Measurements from ENCODE around the gene RNF7. TPM values are rescaled to one million over a fixed set of nuclear protein-coding genes. Genes with fewer than 3 reads are reported as not detected.
"Not testable (repeated sequence)": the region's sequence is repeated elsewhere in the genome, so short reads cannot be mapped to it uniquely, and the experiment has no call there.

The RNF7 gene
- total RNA-seq, 1 donor from 2014 or later: 44.8 TPM

DNA sequence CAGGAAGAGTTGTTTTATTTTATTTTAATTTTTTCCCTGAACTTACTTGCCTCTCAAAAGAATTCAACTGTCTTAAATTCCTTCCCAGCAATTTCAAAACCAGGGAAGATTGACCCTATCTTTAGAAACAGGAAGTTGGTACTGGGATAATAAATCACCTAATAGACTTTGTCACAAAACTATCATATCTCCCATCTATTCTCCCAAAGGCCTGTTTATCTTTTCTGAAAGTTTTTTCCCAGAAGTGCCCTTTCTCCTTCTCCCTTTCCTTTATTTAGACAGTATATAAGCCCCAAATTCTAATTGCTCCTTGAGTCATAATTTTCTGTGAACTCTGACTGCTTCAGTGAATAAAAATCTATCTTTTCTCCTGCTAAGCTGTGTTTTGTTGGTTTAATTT is 2.9 kb upstream of the RNF7 start:
- DNase-seq (ENCODE audit: low read depth, low spot score): no peak

DNA sequence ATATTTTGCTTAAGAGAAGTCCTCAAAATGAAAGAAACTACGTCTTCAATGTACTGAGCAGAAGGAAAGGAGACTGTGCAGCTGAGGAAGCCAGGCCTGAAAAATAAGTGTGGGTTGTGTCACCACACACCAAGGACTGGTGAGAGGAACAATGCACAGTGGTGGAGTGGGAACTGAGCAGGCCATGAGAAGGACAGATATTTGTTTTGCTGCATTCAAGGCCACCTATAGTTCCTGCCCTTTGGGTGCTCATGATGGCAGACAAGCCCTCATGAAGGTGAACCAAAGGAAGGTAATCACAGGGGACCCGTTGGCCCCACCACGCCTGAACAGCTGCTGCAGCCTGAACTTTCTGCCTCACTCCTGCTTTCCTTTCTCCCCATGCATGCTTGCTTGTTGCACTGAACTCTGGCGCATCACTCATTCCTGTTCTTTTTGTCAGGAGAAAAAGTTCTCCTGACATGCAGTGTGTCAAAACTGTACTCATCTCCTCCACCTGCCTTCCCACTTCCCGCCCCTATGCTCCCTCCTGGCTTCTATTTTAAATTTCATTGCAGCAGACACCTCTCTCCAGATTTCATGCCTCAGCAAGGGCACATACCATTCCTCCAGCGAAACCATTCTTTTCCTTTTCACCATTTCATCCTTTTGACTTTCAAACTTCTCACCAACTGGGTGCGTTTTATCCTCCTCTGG is 2.2 kb upstream of the RNF7 start:
- no peak for DNase-seq (ENCODE audit: low read depth, low spot score)

DNA sequence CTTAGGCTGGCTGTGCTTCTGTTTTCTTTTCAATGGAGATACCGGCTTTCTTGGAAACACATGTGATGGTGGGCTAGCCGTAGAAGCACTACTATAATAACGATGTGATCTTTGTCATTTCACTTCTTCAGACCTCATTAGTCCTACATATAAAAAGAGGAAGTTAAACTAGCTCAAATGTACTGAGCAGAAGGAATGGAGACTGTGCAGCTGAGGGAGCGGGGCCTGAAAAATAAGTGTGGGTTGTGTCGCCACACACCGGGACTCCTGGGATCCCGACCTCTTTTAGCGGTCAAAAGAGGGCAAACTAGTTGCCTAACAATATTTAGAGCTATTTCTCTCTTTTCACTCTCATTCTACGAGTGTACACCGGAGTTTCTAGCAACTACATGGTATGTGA is 1.0 kb upstream of the RNF7 start:
- DNase-seq (ENCODE audit: low read depth, low spot score): no peak

DNA sequence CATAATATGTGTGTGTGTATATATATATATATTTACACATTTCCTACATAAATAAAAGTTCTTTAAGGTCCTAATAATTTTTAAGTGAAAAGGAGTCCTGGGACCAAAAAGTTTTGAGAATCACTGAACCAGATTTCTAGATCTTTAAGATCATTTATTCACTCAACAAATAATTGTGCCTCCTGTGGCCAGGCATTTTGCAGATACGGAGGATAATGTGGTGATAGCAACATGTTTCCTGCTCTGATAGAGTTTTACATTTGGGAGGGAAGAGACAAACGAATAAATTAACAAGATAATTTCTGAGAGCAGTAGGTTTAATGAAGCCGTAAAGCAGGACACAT is 448 bp upstream of the RNF7 start:
- DNase-seq (ENCODE audit: low read depth, low spot score): no peak

DNA sequence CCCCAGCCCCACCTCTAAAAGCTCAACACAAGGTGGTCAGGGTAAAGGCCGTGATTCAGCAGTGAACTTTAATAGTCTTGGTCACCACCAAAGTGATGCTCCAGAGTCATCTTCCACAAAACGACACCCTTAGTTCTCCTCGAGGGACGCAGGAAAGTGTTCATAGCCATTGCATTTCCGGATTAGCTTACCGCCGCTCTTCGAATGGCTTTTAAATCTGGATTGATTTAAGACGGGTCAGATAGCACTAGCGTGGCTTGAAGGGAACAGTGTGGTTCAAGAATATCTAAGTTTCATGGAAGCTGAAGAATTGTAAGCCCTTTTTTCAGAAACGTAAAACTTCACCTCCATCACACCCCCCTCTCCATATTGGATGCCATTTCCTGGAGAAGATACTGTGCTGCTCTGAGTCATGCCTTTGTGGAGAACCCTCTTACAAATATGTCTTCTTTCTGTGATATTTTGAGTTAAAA is 829 bp downstream of the RNF7 start:
- no peak for DNase-seq (ENCODE audit: low read depth, low spot score)

DNA sequence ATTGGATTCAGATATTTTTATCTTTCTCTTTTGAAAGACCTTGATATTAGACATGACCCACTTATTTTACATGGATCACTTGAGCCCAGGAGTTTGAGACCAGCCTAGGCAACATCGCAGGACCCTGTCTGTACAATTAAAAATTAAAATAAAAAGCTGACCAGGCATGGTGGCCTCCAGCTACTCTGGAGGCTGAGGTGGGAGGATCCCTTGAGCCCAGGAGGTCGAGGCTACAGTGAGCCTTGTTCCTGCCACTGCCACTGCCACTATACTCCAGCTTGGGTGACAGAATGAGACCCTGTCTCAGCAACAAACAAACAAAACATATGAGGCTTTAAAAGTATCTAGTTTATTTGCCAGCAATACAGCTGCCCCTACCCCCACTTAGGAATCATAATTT is 1.6 kb downstream of the RNF7 start:
- no peak for DNase-seq (ENCODE audit: low read depth, low spot score)

DNA sequence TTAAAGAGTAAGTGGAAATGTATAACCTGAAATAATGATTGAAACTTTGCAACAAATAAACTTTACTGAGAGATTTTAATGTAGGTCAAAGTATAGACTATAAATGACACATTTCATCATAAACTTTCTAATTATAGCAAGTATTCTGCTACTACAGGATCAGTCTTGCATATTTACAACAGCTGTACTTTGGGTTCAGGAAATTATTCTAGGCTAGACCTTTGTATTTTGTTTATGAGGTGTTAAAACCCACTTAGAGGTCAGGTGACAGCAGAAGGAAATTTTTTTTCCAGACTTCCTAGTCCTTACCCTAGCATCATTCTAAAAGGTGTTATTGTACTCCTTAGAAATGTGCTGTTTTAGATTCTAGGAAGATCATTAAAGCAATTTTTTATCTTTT is 2.3 kb downstream of the RNF7 start:
- DNase-seq (ENCODE audit: low read depth, low spot score): no peak

DNA sequence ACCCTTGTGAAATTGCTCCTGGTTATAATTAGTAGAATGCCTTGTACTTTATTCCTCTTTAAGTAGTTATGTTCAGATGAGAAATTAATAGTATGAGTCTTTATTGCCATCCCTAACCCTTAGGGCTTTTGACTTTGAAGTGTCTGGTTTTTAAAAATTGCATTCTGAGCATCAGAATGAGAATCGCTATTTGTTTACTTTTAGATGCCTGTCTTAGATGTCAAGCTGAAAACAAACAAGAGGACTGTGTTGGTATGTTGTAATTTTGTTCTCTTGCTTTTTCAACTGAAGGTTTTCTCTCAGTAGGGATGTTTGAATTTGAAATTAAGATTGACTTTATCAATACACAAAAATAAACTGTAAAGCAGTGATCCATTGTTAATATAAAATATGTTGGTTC is 5.2 kb downstream of the RNF7 start:
- no peak for DNase-seq (ENCODE audit: low read depth, low spot score)

DNA sequence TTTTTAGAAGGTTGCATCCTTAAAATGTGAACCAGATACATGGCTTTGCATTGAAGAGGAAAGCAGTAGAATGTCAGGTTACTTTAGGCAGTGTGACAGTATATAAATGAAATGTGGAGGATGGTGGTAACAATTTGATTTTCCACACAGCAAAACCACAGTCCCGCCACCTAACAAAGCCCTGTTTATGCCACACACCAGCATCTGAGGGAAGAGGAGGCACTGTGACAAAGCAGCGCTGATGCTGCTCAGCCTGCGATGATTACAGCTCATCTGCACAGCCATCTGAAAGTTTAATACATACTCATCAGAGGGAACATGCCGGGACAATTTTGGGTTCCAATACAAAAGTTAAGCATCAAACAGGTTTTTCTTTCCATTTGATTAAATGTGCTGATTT is 8.9 kb downstream of the RNF7 start:
- DNase-seq (ENCODE audit: low read depth, low spot score): no peak

DNA sequence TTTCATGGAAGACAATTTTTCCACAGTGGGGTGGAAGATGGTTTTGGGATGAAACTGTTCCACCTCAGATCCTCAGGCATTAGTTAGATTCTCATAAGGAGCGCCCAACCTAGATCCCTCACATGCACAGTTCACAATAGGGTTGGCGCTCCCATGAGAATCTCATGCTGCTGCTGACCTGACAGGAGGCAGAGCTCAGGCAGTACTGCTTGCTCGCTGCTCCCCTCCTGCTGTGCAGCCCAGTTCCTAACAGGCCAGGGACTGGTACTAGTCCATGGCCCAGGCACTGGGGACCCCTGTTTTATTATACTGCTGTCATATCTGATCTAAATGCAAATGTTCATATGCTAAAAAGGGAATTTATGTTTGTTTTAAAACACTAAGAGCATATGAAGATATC is 15.3 kb downstream of the RNF7 start:
- no peak for DNase-seq (ENCODE audit: low read depth, low spot score)

DNA sequence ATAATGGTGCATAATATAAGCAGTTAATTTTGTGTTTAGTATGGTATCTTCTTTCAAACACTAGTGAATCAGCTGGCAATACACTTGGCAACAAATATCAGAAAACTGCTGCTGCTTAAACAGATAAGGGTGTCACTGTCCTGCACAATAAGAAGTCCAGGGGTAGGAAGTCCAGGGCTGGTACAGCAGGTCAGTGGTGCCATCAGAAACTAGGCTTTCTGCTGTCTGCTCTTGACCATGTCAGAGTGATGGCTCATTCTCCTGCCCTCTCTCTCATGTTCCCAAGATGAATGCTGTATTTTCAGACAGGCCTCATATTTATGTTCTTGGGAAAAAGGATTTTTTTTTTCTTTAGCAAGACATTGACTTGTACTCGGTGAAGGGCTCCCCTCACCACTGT is 15.9 kb downstream of the RNF7 start:
- DNase-seq (ENCODE audit: low read depth, low spot score): no peak

DNA sequence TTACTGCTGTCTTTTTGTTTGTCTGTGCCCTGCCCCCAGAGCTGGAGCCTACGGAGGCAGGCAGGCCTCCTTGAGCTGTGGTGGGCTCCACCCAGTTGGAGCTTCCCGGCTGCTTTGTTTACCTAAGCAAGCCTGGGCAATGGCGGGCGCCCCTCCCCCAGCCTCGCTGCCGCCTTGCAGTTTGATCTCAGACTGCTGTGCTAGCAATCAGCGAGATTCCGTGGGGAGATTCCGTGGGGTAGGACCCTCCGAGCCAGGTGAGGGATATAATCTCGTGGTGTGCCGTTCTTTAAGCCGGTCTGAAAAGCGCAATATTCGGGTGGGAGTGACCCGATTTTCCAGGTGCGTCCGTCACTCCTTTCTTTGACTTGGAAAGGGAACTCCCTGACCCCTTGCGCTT is 24.5 kb downstream of the RNF7 start:
- DNase-seq (ENCODE audit: low read depth, low spot score): not testable (repeated sequence)

DNA sequence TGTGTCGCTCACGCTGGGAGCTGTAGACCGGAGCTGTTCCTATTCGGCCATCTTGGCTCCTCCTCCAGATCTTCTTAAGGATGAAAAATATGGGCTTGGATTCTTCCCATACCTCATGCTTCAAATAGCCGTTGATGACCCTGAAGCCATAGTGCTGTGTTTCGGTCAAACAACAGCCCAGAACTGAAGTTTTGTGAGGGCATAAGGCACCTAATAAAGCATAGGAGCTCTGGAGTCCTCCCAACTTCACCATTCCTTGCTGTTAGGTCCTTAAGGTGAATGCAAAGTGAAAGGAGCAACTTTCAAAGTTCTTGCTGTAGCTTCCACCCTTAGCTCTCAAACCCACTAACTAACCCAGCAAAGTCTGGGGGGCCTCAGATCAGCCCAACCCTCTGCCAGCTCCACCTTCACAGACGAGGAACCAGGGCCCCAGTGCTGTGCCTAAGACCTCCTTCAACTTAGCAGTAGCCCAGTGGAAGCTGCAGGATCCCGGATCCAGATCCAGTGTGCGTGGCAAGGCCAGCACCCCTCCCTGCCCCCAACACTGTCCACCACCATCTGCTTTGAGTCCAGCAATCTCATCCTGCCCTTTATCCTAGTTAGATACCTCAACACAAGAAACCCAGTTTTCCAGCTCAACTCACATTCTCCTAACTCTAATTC is 25.1 kb downstream of the RNF7 start, which contains the start of gene GRK7:
GRK7 (plus strand) TSS at position 321 of the 663 bp plus-strand sequence. CDS start 14,877 bp downstream, outside the sequence.
- DNase-seq (ENCODE audit: low read depth, low spot score): no peak

DNA sequence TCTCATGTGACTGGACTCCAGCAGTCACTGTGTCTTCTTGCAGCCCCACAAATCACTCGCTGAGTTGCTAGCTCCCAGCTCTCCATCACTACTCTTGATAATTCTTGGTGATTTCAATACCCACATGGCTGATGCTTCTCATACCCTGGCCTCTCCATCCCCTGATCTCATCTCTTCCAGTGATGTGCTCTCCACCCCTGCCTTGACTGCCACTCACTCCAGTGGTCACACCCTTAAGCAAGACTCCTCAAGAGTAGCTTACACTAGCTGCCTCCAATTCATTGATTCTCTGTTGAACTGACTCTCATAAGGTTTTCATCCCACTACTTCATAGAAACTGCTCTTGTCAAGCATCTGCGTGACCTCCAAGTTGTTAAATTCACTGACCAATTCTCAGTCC is 25.9 kb downstream of the RNF7 start:
- DNase-seq (ENCODE audit: low read depth, low spot score): no peak

DNA sequence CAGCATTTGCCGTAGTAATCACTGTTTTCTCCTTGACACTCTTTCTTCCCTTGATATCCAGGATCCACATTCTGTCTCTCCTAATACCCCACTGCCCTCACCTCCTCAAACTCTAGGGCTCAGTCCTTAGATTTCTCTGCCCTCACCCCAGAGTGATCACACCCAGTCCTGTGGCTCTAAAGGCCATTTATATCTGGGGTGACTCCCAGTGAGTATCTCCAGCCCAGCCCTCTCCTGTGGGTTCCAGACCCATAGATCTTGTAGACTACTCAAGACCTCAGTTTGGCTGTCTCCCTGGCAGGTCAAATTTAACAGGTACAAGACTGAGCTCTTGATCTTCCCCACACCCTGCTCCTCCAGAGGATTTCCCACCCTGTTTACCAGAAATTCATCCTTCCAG is 26.4 kb downstream of the RNF7 start:
- DNase-seq (ENCODE audit: low read depth, low spot score): no peak

DNA sequence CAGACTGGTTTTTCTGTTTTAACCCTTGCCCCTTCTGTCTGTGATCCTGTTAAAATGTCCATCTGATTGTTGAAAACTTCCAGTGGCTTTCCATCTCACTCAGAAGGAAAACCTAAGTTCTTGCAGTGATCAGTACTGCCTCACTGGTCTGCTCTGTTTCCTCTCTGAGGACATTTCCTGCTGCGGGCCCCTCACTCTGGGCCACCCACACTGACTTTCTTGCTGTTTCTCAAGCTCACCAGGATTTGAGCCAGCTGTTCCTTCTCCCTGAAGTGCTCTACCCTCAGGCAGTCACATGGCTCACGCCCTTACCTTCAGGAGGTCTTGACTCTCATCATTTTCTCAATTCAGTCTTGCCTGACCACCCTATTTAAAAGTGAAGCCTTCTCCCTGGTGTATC is 26.9 kb downstream of the RNF7 start:
- DNase-seq (ENCODE audit: low read depth, low spot score): no peak

DNA sequence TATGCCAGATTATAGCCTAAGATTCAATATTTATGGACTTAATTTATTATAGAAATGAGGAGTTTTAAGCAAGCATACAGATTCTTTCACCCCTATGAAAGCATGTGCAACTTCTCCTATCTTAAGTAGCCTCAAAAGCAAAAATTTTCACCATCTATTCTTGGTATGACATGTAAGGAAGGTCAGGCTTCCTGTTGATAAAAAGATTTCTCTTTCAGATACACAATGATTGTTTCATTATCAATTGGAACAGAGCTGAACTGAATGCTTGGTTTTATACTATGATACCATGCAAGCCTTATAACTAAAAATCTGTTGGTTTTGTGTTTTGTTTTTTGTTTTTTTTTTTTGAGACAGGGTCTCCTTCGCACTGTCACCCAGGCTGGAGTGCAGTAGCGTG is 29.0 kb downstream of the RNF7 start:
- no peak for DNase-seq (ENCODE audit: low read depth, low spot score)

DNA sequence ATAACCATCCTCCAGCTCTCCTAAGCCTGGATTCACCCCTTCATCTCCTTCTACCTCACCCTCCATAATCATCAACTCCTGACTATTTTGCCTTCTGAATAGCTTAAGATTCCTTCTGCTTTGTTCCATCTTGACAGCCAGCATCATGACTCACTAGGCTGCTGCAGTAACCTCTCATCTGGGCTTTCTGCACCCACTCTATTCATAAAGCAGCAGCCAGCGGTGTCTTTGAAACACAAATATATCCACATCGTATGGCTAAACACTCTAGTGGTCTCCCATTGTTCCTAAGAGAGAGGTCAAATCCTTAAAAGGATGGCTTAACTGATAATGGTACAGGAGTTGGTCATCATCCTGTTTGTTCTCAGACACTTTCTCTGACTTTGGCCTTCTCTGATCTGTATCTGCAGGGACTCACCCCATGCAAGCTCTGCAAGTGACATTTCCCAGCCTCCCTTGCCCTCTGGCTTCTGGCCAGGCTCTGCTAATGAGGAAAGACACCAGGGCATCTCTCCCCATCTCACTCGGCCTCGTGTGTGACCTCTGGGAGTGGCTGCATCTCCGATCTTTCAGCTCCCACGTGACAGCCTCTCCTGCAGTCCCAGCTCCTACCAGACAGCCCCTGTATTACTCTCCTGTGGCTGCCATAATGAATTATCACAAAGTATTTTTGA is 31.3 kb downstream of the RNF7 start:
- DNase-seq (ENCODE audit: low read depth, low spot score): peak; percentile 35

DNA sequence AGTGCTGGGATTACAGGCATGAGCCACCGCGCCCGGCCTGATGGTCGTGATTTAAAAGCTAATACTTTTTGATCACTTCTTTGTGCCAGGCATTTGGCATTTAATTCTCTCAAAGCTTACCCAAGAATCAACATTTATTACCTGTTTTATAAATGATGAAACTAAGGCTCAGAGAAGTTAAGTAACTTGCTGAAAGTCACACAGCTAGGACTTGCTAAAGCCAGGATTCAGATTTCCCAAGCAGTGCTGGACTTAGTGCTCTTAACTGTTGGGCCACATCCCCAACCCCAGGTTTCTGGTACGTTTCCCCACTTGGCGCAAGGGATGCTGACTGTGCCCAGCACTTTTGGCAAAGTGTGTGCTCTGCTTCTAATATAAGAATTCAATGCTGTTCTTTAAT is 35.6 kb downstream of the RNF7 start:
- no peak for DNase-seq (ENCODE audit: low read depth, low spot score)

DNA sequence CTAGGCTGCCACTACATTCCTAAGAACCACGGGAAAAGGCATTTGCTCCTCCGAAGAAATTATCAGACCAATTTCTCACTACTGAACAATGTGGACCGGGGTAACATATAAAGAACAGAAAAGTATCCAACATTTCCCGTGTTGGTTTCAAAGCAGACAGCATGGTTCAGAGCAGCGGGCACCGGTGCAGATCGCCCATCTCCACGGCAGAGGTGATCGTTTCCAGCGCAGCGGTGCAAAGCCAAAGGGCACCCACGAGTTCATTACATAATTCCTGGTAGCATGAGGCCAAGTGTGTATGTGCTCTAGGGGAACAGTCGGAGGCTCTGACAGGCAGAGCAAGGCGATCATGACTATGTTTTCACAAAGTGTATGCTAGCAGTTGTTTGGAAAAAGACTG is 38.3 kb downstream of the RNF7 start:
- no peak for DNase-seq (ENCODE audit: low read depth, low spot score)

DNA sequence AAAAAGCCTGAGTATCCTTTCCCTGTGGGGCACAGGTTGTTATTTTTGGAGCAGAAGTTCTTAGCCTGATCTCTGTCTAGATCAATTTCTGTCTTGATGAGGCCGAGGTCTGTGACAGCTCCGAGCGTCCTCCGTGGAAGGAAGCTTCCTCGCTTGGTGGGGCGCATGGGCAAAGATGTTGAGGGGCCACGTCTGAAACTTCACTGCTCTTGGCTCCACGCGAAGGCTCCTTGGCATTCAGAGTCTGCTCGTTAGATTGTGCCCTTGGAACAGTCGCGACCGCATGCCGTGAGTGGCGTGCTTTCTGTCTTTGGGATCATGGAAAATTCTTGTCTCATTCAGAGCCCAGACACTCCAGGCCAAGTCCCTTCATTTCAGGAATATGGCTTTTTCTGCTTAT is 38.8 kb downstream of the RNF7 start:
- DNase-seq (ENCODE audit: low read depth, low spot score): no peak

DNA sequence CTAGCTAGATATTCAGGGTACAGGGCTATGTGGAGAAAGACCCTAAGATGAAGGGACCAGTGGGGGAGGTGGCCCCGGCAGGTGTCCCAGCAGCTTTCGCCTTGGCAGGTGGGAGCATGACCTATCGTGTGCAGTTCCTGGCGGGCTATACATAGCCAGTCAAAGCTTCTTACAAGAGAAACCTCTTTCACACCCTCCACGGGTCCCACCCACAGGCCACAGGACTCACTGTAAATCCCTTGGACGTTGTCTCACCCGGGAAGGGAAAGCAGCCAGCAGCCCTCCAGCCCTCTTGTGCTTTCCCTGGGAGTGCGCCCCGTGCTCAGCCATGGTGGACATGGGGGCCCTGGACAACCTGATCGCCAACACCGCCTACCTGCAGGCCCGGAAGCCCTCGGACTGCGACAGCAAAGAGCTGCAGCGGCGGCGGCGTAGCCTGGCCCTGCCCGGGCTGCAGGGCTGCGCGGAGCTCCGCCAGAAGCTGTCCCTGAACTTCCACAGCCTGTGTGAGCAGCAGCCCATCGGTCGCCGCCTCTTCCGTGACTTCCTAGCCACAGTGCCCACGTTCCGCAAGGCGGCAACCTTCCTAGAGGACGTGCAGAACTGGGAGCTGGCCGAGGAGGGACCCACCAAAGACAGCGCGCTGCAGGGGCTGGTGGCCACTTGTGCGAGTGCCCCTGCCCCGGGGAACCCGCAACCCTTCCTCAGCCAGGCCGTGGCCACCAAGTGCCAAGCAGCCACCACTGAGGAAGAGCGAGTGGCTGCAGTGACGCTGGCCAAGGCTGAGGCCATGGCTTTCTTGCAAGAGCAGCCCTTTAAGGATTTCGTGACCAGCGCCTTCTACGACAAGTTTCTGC is 40.1 kb downstream of the RNF7 start:
- DNase-seq (ENCODE audit: low read depth, low spot score): no peak
